Activated CD8-positive, alpha-beta memory T cell treated with anti-CD3 and anti-CD28 coated beads for 36 hours (primary cell): ENCODE results near the gene RBPJ. TPM values are rescaled to one million over a fixed set of nuclear protein-coding genes. Genes with fewer than 3 reads are reported as not detected.

Experiments used
- CTCF ChIA-PET: fragments of 350-600 bp; sonication (Branson Sonifier 250); formaldehyde crosslinking; loops from one replicate; lab custom pipeline; 2021; ENCODE audit warnings: antibody characterized with exemption; lab: Charles Lee
- POLR2A ChIA-PET: fragments of 350-600 bp; sonication (Branson Sonifier 250); formaldehyde crosslinking; loops from one replicate; lab custom pipeline; 2021; ENCODE audit warnings: antibody characterized with exemption; lab: Charles Lee
- total RNA-seq, 2 experiments: library from RNA; stranded (reverse); gene quantifications; one replicate each; pipeline ENCODE4 v1.2.3, GENCODE V29; 2021

The RBPJ gene
- total RNA-seq = 100 to 1,000 TPM; 200 TPM

DNA sequence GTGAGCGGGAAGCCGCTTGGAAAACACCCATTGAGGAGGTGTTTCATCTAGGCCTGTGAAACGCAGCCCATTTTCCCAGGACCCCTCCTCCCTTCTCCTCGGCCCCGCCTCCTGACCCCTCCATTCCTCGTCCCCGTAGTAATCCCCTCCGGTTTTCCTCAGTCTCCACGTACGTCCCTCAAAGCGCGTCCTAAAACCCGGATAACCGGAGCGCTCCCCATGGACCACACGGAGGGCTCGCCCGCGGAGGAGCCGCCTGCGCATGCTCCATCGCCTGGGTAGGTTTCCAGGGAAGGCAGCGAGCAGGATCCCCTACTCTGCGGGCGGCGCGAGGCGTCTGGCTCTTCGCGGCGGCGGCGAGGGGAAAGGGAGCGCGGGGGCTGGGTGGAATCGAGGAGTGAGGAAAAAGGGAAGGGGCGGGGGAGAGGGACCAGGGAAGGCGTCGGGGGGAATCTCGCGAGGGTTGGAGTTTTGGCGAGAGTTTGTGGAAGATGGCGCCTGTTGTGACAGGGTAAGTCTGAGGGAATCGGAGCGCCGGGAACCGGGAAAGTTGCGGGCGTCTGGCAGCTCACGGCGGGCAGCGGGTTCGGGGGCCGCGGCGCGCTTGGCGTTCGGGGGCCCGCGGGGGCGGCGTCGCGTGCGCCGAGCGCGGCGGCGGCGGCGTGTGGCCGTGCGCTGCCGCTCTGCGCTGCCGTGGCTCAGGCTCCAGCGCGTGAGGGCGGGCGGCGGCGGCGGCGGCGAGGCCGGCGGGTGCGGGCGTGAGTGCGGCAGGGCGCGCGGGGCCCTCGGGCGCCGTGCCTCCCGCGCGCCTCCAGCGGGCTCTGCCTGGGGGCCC is at the start of gene RBPJ:
Gene RBPJ (plus strand): TSS at position 477 of the 835 bp plus-strand sequence. CDS start 15 bp downstream, at position 492.
- ChIA-PET POLR2A (interaction anchor here (0.8 to 2.3 kb wide), 5 partner anchors 9 to 263 kb away, joined by 3 to 8 read pairs (median 4); partner anchors contain the start of gene TBC1D19), CTCF (interaction anchor here (0.6 kb wide), 2 partner anchors 29 to 34 kb away, joined by 3 to 4 read pairs; no protein-coding TSS in a partner anchor)

DNA sequence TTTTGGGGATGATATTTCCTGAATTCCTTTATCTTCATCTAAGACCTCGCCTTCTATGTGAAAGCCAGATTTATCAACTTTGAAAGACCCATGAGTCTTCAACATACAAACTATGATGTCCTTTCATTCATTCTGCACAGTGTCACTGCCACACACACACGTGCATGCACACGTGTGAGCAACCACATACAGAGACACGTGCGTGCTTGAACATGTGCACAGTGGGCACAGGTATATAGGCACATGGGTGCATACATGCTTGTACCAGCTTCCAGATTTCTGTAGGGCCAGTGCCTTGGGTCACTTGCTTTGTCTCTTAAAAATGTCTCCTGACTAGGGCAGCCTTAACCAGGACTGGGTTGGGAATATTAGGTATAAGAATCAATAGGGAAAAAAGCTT is 49.1 kb upstream of the RBPJ start:
- CTCF ChIA-PET = no interaction called here
- POLR2A ChIA-PET = no interaction called here

DNA sequence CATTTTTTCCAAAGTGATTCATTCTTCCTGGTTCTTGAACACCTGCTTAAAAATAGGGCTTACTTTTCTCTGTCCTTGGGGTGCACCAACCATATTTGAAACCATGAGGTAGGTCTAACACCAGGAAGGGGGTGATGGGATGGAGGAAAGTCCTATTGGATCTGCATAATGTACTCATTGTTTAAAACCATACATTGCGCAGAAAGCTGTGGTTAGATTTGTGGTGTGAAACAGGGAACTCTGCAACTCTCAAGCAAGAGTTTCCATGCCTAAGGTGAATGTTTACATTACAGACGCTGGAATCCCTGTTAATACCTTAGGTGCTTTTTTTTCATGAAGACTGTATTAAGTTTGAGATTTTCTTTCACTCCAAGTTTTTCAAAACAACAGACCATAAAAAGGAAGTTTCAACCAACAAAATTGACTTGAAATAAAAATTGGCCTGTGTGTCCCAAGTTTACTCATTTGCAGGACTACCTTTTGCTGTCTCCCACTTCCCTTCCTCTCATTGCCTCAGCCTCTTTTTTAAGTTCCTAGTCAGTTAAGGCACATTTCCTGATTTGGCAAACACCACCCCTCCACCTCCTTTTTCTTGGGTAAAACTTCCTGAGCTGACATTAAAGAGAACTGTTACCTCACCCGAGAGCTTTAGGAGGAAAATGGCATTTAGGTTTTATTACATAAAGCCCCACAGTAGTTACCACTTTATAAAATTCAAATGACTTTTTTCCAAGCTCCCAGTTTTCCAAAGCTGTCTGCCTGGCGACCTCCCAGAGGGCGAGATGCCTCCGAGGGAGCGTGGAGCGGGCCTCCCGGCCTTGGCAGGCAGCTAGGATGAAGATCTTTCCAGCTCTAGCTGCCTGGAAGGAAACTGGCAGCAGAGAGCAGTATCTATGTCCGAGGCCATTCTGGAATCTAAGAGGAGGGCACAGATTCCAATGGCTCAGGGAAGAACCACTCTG is 47.9 kb upstream of the RBPJ start:
- ChIA-PET CTCF (no interaction called here), POLR2A (no interaction called here)

DNA sequence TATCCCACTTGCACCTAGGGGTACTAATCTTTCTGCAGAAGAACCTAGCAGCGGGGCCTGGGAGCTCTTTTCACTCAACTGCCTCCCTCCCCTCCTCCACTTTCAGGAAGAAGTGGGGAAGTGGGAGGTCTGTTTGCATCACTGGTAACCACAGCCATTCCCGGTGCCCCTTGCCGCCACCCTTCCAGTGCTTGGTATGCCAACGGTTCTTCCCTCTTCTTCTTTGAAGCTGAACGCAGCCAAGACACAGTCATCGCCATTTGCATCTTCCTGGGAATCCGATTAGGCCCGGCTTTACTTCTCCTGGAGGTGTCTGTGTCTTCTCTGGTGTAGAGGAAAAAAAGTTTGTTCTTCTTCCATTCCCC is 47.2 kb upstream of the RBPJ start:
- POLR2A ChIA-PET = no interaction called here
- CTCF ChIA-PET = no interaction called here

DNA sequence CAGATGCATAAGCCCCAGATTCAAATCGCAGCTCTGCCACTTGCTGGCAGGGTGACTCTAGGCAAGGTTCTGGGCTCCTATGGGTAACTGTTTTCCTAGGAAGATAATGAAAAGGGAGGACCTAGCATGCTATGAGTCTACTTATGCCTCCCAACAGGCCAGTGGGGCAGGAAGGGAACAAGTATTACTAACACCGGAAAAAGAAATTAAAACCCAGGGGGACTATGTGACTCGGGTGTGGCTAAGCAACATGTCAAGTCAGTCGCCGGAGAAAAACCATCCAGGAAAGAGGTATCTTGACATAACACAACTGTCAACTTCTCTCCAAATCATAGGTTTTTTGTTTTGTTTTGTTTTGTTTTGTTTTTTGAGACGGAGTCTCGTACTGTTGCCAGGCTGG is 45.5 kb upstream of the RBPJ start:
- CTCF ChIA-PET = interaction anchor here (0.6 kb wide), 1 partner anchor 238 kb away, joined by 4 read pairs; no protein-coding TSS in a partner anchor
- POLR2A ChIA-PET = no interaction called here

DNA sequence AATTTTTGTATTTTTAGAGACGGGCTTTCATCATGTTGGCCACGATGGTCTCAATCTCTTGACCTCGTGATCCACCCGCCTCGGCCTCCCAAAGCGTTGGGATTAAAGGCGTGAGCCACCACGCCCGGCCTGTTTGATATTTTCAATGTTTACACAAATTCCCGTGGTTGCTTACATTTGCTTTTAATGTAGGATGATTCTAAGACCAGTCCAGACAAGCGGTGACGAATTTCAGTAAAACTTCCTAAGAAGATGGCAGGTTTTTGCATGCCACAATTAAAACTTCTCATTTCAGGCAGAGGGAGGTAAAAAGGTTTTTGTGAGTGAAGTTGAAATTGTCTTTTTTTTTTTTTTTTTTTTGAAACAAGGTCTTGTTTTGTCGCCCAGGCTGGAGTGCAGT is 41.4 kb upstream of the RBPJ start:
- POLR2A ChIA-PET = no interaction called here
- CTCF ChIA-PET = no interaction called here

DNA sequence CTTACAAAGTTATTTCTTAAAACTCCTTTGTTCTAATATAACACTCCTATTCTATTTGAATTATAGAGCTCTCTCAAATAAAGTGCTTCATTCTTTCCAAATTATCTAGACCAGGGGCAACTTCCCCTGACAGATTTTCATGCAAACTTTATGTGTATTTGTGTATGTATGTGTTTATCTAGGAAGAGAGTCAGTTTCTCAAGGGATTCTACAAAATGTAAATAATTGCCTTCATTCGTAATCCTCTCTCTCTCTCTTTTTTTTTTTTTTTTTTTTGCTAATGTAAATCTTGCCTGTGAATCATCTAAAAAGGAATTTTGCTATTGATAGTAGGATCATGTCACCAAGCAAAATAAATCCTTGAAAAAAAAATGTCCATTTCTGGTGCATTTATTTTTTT is 38.9 kb upstream of the RBPJ start:
- ChIA-PET POLR2A (no interaction called here), CTCF (no interaction called here)

DNA sequence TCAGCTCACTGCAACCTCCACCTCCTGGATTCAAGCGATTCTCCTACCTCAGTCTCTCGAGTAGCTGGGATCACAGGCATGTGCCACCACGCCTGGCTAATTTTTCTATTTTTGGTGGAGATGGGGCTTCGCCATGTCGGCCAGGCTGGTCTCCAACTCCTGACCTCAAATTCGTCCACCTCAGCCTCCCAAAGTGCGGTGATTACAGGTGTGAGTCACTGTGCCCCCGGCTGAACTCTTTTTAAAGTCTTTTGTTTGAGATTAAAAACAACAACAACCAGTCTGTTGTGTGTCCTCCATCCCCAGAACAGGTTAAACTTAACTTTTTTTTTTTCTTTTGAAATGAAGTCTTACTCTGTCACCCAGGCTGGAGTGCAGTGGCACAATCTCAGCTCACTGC is 36.3 kb upstream of the RBPJ start:
- ChIA-PET CTCF (no interaction called here), POLR2A (no interaction called here)

DNA sequence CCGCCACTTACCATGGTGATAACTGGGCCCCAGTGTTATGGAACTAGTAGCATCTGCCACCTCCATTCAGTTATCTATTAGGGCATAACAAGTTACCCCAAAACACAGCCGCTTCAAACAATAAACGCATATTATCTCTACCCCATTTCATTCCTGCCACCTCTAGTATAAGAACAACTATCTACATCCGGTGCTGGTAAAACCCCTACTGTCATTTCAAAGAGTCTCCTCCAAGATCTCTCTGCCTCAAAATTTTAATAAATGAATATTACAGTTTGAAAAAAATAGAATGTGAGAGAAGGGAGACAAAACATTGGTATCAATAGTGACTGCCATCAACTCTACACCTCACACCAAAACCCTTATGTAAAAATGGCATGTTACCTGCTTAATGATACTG is 35.5 kb upstream of the RBPJ start:
- POLR2A ChIA-PET = no interaction called here
- CTCF ChIA-PET = no interaction called here

DNA sequence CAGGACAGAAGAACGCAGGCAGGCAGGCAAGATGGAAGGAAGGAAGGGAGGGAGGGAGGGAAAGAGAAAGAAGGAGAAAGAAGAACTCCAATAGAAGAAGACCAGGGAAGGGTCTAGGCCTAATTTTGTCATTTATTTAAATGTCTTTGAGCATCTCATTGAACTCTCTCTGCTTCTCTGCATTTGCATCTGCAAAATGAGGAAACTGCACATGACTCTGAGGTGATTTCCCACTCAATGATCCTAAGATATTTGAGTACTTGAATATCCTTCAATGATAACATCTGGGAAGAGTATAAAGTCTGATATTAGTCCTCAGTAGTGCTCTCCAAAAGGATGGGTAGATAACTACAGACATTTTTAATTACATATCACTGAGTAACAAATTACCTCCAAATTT is 33.1 kb upstream of the RBPJ start:
- ChIA-PET CTCF (no interaction called here), POLR2A (no interaction called here)

DNA sequence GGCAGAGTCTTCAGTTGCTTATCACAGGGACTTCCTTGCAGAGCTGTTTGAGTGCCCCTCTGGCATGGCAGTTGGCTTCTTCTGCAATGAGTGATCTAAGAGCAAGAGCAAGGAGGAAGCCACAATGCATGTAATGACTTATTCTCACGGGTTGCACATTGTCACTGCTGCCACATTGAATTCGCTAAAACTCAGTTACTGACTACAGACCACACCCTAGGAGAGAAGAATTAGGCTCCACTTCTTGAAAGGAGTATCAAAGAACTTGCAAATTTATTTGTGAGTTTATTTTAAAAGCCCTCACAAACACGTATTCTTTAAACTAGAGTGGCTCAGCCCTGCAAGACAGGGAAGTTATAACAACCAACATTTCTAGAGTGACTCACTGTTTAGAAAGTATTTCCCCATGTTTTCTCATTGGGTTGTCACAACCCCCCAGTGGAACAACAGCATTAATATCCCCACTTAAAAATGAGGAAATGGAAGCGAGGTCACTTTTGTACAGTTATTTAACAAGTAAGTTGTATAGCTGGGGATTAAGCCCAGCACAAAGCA is 32.4 kb upstream of the RBPJ start:
- POLR2A ChIA-PET = no interaction called here
- CTCF ChIA-PET = no interaction called here

DNA sequence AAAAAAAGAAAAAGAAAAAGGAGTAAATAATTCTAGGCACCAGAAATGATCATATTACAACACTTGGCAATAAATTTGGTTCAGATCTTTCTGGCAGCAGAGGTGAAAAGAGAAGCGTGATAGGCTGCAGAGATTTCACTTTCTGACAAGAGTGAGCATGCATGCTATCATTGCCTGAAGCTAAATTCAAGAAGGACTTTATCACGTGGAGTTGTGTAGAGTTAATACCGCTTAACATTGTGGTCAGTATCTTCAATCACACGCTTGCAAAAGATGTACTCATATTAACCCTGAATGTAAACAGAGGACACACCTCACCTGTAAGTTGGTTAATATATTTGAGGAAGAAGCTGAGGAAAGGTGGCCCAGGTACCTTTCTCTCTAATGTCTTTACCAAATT is 31.4 kb upstream of the RBPJ start:
- POLR2A ChIA-PET = interaction anchor here (0.7 kb wide), 1 partner anchor 23 kb away, joined by 5 read pairs; no protein-coding TSS in a partner anchor

DNA sequence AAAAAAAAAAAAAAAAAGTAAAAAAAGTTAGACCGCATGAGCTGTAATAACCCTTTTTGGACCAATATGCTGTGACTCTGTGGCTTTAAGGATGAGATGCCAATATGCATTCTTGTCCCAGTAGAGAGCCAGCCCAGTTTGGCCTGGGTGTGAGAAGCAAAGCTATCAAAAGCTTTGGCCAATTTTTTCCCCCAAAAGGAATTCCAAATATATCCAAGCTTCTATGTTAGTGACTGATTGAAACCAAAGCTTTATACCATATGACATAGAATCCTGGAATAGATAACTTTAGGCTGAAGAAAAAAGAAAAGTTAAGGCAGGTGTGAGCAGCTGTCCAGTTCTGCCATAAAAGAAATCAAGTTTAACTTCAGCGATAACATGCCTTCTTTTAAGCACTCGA is 30.5 kb upstream of the RBPJ start:
- CTCF ChIA-PET = no interaction called here
- POLR2A ChIA-PET = interaction anchor here (0.6 to 0.7 kb wide), 2 partner anchors 22 to 31 kb away, joined by 3 to 5 read pairs; no protein-coding TSS in a partner anchor

More for the DNA sequence above, 31.4 kb upstream of the RBPJ start:
- CTCF ChIA-PET = no interaction called here

DNA sequence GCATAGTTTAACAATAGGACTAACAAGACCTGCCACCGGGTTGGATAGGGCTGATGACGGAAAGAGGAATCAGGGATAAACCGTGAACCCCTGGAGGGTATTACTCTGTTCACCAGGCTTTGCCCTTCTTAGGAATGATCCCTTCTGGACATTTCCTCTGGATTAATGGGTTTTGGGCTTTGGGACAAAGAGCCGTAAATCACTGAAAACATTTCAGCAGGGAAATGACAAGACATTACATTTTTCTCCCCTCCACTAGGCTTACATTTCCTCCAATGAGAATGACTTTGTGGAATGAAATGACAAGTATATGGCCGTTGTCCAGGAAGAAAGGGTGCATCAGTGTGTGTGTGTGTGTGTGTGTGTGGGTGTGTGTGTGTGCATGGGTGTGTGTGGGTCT is 25.9 kb upstream of the RBPJ start:
- ChIA-PET CTCF (no interaction called here), POLR2A (no interaction called here)

DNA sequence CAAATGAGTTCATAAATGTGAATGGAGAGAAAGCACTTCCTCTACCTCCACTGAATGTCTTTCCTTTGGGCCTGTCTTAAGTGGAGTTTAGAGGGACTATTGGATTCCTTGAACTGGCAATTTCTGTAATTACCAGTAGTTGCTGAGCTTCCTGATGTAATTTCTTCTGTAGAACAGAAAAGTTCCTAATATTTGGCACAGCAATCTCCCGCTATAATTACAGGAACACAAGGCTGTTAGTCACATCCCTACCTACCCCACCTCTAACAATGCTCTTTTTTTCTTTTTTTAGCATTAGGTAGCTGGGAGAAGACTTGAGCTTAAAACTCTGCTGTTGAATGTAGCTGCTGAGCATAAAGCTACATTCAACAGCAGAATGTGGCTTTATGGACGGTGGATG is 24.8 kb upstream of the RBPJ start:
- ChIA-PET POLR2A (no interaction called here), CTCF (no interaction called here)

DNA sequence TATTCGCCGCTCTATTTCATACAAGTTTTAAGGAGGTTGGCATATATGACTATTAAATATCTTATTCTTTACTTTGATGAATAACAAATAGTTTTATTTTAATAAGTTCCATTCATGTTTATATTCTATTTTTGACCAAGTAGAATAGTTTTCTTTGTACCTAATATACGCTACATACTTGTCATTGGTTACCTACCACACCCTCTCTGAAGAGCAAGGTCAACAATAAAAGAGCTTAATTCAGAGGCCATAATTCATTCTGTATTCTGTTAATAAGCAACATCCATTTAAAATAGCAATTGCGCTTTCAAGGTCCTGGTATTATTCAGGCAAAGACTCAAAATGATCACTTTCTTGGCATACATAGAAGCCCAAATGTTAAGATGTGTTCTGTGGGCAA is 24.3 kb upstream of the RBPJ start:
- CTCF ChIA-PET = no interaction called here
- POLR2A ChIA-PET = no interaction called here

DNA sequence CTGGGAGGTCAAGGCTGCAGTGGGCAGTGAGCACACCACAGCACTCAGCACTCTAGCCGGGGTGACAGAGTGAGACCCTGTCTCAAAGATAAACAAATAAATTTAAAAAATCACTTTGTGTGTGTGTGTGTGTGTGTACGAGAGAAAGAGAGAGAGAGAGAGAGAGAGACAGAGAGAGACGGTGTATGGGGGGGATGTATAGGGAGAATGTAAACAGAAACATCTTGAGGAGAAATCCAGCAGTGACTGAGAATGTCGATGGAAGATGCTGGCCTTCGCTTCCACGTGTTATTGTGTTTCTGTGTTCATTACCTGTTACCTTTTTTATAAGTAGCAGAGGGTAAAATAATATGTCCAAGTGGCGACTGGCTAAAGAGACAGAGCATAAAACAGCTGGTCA is 23.6 kb upstream of the RBPJ start:
- ChIA-PET CTCF (no interaction called here), POLR2A (no interaction called here)

DNA sequence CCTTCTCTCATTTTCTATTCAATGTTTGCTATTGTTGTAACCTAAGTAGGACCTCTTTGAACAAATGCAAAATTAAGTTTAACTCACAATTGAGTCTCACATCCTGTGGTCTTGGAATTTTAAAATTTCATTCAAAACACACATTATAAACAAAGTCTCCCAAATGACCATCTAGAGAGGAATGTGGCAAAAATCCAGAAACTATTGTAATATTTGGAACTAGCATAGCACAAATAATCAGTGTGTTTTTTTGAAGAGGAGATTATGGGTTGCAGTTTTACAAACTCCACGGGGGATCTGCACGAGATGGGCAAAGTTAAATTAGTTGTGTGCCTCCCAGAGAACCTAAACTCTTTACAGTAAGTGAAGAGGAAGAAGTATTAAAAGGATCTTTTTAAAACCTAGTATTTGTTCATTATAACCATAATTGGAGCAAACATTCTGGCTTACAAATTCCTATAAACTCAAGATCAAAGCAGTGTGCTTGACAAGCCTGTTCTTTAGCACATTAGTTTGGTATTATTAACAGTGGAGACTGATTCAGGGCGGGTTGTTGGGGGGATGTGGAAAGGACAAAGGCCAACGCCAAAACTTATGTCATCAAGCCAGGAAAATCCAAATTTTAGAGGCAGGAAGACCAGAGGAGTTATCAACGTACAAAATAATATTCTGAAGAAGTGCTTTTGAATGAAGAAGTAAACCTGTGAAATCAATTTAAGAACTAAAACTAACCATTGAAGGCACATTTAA is 22.4 kb upstream of the RBPJ start:
- POLR2A ChIA-PET = interaction anchor here (0.5 to 1.0 kb wide), 2 partner anchors 22 to 45 kb away, joined by 3 read pairs; no protein-coding TSS in a partner anchor
- CTCF ChIA-PET = no interaction called here
